HEK293 (cell line): Measurements from ENCODE around the gene ERGIC1.
A peak's percentile ranks its signal among the peaks of the same experiment; 100 is the strongest.

Source experiments
- CTCF ChIA-PET: fragments of 350-600 bp; formaldehyde crosslinking; extraction: SDS; loops from one replicate; lab custom pipeline; 2021; ENCODE audit warnings: antibody characterized with exemption; lab: Yijun Ruan, JAX
- POLR2A ChIA-PET: fragments of 300-600 bp; formaldehyde crosslinking; extraction: SDS; loops from one replicate; lab custom pipeline; 2020; ENCODE audit warnings: antibody characterized with exemption, inconsistent platforms; lab: Yijun Ruan, JAX
- H3K27ac ChIP-seq: fragments of 200-500 bp; sonication (Bioruptor generic); 2 replicates; pipeline ENCODE4 v1.5.1; 2014; ENCODE audit warnings: low read depth, low read length, control low read depth, inconsistent platforms; ENCODE audit errors: extremely low read depth
- H3K36me3 ChIP-seq, 2 experiments: fragments of 200-500 bp in 1 of 2; sonication (Bioruptor generic) in 1 of 2; 1 replicate in 1 of 2; 2 replicates in 1 of 2; pipeline ENCODE4 v1.5.1; 2014 to 2017; ENCODE audit warnings: inconsistent platforms in 2 of 2, low read length in 2 of 2; ENCODE audit not compliant: control insufficient read depth in 2 of 2, insufficient read depth in 1 of 2
- H3K4me1 ChIP-seq: fragments of 200-500 bp; sonication (Bioruptor generic); 2 replicates; pipeline ENCODE4 v1.5.1; 2014; ENCODE audit warnings: mild to moderate bottlenecking, low read length, inconsistent platforms; ENCODE audit not compliant: control insufficient read depth, insufficient read depth
- H3K4me3 ChIP-seq: 2 replicates; pipeline ENCODE4 v1.5.1; 2011; ENCODE audit warnings: low read depth, mild to moderate bottlenecking, control low read depth, low read length, moderate library complexity
- H3K9me3 ChIP-seq: fragments of 200-500 bp; sonication (Bioruptor generic); 2 replicates; pipeline ENCODE4 v1.5.1; 2014; ENCODE audit warnings: low read depth, low read length, inconsistent platforms; ENCODE audit not compliant: control insufficient read depth, insufficient read depth
- BCL6B ChIP-seq: fragments of 450-650 bp; formaldehyde crosslinking; IDR thresholded peaks from 2 replicates; pipeline ENCODE4 v1.5.1; 2017; ENCODE audit warnings: missing biosample characterization, missing genetic modification characterization
- CTCF ChIP-seq: fragments of 450-650 bp; formaldehyde crosslinking; IDR thresholded peaks from 2 replicates; pipeline ENCODE4 v1.5.1; 2016; ENCODE audit warnings: missing biosample characterization, missing genetic modification characterization
- ELK4 ChIP-seq: IDR thresholded peaks from 2 replicates; pipeline ENCODE4 v1.6.1; 2011; ENCODE audit warnings: mild to moderate bottlenecking, low read depth, low read length, borderline replicate concordance
- TSHZ1 ChIP-seq: fragments of 450-650 bp; formaldehyde crosslinking; IDR thresholded peaks from 2 replicates; pipeline ENCODE4 v1.5.1; 2016; ENCODE audit warnings: missing biosample characterization, missing genetic modification characterization, borderline replicate concordance
- ZBTB1 ChIP-seq: fragments of 450-650 bp; formaldehyde crosslinking; IDR thresholded peaks from 2 replicates; pipeline ENCODE4 v1.5.1; 2016; ENCODE audit warnings: missing biosample characterization, missing genetic modification characterization
- ZBTB11 ChIP-seq: fragments of 450-650 bp; formaldehyde crosslinking; conservative IDR thresholded peaks from 2 replicates; pipeline ENCODE4 v1.5.1; 2016; ENCODE audit warnings: low read depth, missing biosample characterization, missing genetic modification characterization
- ZBTB17 ChIP-seq: fragments of 450-650 bp; formaldehyde crosslinking; IDR thresholded peaks from 2 replicates; pipeline ENCODE4 v1.5.1; 2016; ENCODE audit warnings: missing biosample characterization, missing genetic modification characterization
- ZNF146 ChIP-seq: fragments of 450-650 bp; formaldehyde crosslinking; IDR thresholded peaks from 2 replicates; pipeline ENCODE4 v1.5.1; 2016; ENCODE audit warnings: missing biosample characterization, missing genetic modification characterization
- ZNF19 ChIP-seq: fragments of 450-650 bp; formaldehyde crosslinking; IDR thresholded peaks from 2 replicates; pipeline ENCODE4; 2016; ENCODE audit warnings: missing biosample characterization, missing genetic modification characterization, low read depth
- ZNF23 ChIP-seq: fragments of 450-650 bp; formaldehyde crosslinking; IDR thresholded peaks from 2 replicates; pipeline ENCODE4 v1.5.1; 2016; ENCODE audit warnings: missing biosample characterization, missing genetic modification characterization, borderline replicate concordance
- ZNF248 ChIP-seq: fragments of 450-650 bp; formaldehyde crosslinking; IDR thresholded peaks from 2 replicates; pipeline ENCODE4 v1.5.1; 2017; ENCODE audit warnings: missing biosample characterization, missing genetic modification characterization
- ZNF488 ChIP-seq: fragments of 450-650 bp; formaldehyde crosslinking; IDR thresholded peaks from 2 replicates; pipeline ENCODE4 v1.5.1; 2016; ENCODE audit warnings: missing biosample characterization, missing genetic modification characterization
- ZNF501 ChIP-seq: fragments of 450-650 bp; formaldehyde crosslinking; IDR thresholded peaks from 2 replicates; pipeline ENCODE4 v1.5.1; 2016; ENCODE audit warnings: missing biosample characterization, missing genetic modification characterization
- ZNF560 ChIP-seq: fragments of 450-650 bp; formaldehyde crosslinking; IDR thresholded peaks from 2 replicates; pipeline ENCODE4 v1.5.1; 2017; ENCODE audit warnings: missing biosample characterization, missing genetic modification characterization, borderline replicate concordance
- ZNF623 ChIP-seq: fragments of 450-650 bp; formaldehyde crosslinking; IDR thresholded peaks from 2 replicates; pipeline ENCODE4 v1.5.1; 2016; ENCODE audit warnings: missing biosample characterization, missing genetic modification characterization
- ZNF639 ChIP-seq: fragments of 450-650 bp; formaldehyde crosslinking; IDR thresholded peaks from 2 replicates; pipeline ENCODE4 v1.5.1; 2016; ENCODE audit warnings: missing biosample characterization, missing genetic modification characterization
- ZNF701 ChIP-seq: fragments of 450-650 bp; formaldehyde crosslinking; IDR thresholded peaks from 2 replicates; pipeline ENCODE4 v1.5.1; 2016; ENCODE audit warnings: missing biosample characterization, missing genetic modification characterization
- ZNF707 ChIP-seq: fragments of 450-650 bp; formaldehyde crosslinking; IDR thresholded peaks from 2 replicates; pipeline ENCODE4 v1.5.1; 2016; ENCODE audit warnings: missing biosample characterization, missing genetic modification characterization
- ZNF768 ChIP-seq: fragments of 450-650 bp; formaldehyde crosslinking; IDR thresholded peaks from 2 replicates; pipeline ENCODE4 v1.5.1; 2018; ENCODE audit warnings: missing biosample characterization, mild to moderate bottlenecking, missing genetic modification characterization
- ZNF830 ChIP-seq: fragments of 450-650 bp; IDR thresholded peaks from 2 replicates; pipeline ENCODE4 v1.5.0; 2018; ENCODE audit warnings: missing biosample characterization, missing genetic modification characterization, low read depth, mild to moderate bottlenecking, moderate library complexity
- ZNF843 ChIP-seq: fragments of 450-650 bp; formaldehyde crosslinking; IDR thresholded peaks from 2 replicates; pipeline ENCODE4 v1.5.1; 2016; ENCODE audit warnings: missing biosample characterization, missing genetic modification characterization
- ZSCAN16 ChIP-seq: fragments of 450-650 bp; formaldehyde crosslinking; IDR thresholded peaks from 2 replicates; pipeline ENCODE4 v1.5.1; 2016; ENCODE audit warnings: missing biosample characterization, missing genetic modification characterization

The ERGIC1 gene

GRCh38 chr5:172868924-172869591, 35.0 kb downstream of the ERGIC1 start (continued):
- no peak for TF ChIP-seq CTCF (tag by site-specific recombination)
- no peak for TF ChIP-seq ZNF639 (tag by site-specific recombination)
- no peak for TF ChIP-seq ZNF501 (tag by site-specific recombination)
- TF ChIP-seq ZNF843 (tag by site-specific recombination): no peak

GRCh38 chr5:172869691-172870090, 35.6 kb downstream of the ERGIC1 start:
- POLR2A ChIA-PET: interaction anchor here (1.0 kb wide), 2 partner anchors 98 to 100 kb away, joined by 3 read pairs; partner anchors contain the start of gene DUSP1
- H3K4me3 ChIP-seq: no peak overlapping the region
- no peaks in the 10 kb centered on the region for H3K9me3 ChIP-seq
- H3K27ac ChIP-seq: no peak overlapping the region
- peaks cover 6% of the 10 kb centered on the region; the same call in 1 of the 2 replicates for H3K4me1 ChIP-seq
- no peaks in the 10 kb centered on the region for H3K36me3 ChIP-seq
- CTCF ChIA-PET: interaction anchor here (0.6 to 1.3 kb wide), 3 partner anchors 97 to 605 kb away, joined by 3 to 4 read pairs (median 4); no protein-coding TSS in a partner anchor
- TF ChIP-seq ZNF146 (tag by site-specific recombination) (no peak), ELK4 (no peak), ZNF623 (no peak), TSHZ1 (tag by site-specific recombination) (no peak), ZNF23 (peak; percentile 83; the same call in 1 of the 2 replicates), ZBTB1 (no peak), ZBTB11 (tag by site-specific recombination) (no peak), ZNF830 (tag by site-specific recombination) (no peak), ZNF768 (tag by site-specific recombination) (no peak), ZNF19 (no peak), ZNF707 (tag by site-specific recombination) (no peak), ZNF488 (tag by site-specific recombination) (no peak), ZSCAN16 (no peak), BCL6B (tag by site-specific recombination) (no peak), ZNF248 (no peak), ZBTB17 (tag by site-specific recombination) (peak; percentile 72), ZNF560 (tag by site-specific recombination) (no peak), ZNF701 (no peak)
